NCI-H1048 (cell line): ENCODE results near the gene MAFG.
"Not testable (repeated sequence)": the region's sequence is repeated elsewhere in the genome, so short reads cannot be mapped to it uniquely, and the experiment has no call there.

Experiments used
- DNase-seq: peaks from one replicate; lab custom pipeline; 2025; lab: John Stamatoyannopoulos, UW

MAFG gene

GRCh38 chr17:81958633-81959342, 31.3 kb upstream of the MAFG start:
- no peak for DNase-seq

- no peak for DNase-seq
Observed at GRCh38 chr17:81957691-81958432, 30.3 kb upstream of the MAFG start.

- DNase-seq: no peak
Observed at GRCh38 chr17:81956607-81957589, 29.4 kb upstream of the MAFG start.

- no peak for DNase-seq
Observed at GRCh38 chr17:81955756-81956544, 28.4 kb upstream of the MAFG start.

- DNase-seq: no peak
Observed at GRCh38 chr17:81955058-81955681, 27.6 kb upstream of the MAFG start.

- DNase-seq: no peak
Observed at GRCh38 chr17:81954131-81955057, 26.9 kb upstream of the MAFG start.

GRCh38 chr17:81953443-81953842, 25.9 kb upstream of the MAFG start:
- DNase-seq: not testable (repeated sequence)

GRCh38 chr17:81952792-81953228, 25.3 kb upstream of the MAFG start:
- no peak for DNase-seq

- no peak for DNase-seq
Observed at GRCh38 chr17:81951785-81952684, 24.5 kb upstream of the MAFG start.

GRCh38 chr17:81950501-81950900, 23.0 kb upstream of the MAFG start:
- DNase-seq: no peak

GRCh38 chr17:81948635-81949378, 21.3 kb upstream of the MAFG start:
- no peak for DNase-seq

GRCh38 chr17:81947189-81947588, 19.7 kb upstream of the MAFG start, which contains the start of gene MYADML2:
TSS of gene MYADML2 (minus strand) at chr17:81947233. CDS start at chr17:81941741, 5,492 bp downstream.
- DNase-seq: no peak

GRCh38 chr17:81944858-81945257, 17.3 kb upstream of the MAFG start:
- DNase-seq: no peak

GRCh38 chr17:81942167-81942553, 14.6 kb upstream of the MAFG start:
- DNase-seq: no peak

GRCh38 chr17:81941484-81942166, 14.1 kb upstream of the MAFG start:
- DNase-seq: no peak

- no peak for DNase-seq
Observed at GRCh38 chr17:81940538-81941483, 13.3 kb upstream of the MAFG start.
